CD4-positive, alpha-beta T cell (primary cell): ENCODE results near the gene RNASE1. TPM values are rescaled to one million over a fixed set of nuclear protein-coding genes. Genes with fewer than 3 reads are reported as not detected.
"Not testable (repeated sequence)": the region's sequence is repeated elsewhere in the genome, so short reads cannot be mapped to it uniquely, and the experiment has no call there.

ENCODE experiments used
- ATAC-seq: fragments of 200-7000 bp; cut with Tn5 transposase; one replicate; pipeline ENCODE4 v1.10.0; 2022; ENCODE audit warnings: mild to moderate bottlenecking; ENCODE audit not compliant: poor library complexity
- CTCF ChIA-PET: fragments of 350-600 bp; sonication (Branson Sonifier 250); formaldehyde crosslinking; loops from one replicate; lab custom pipeline; 2021; ENCODE audit warnings: antibody characterized with exemption, inconsistent platforms; lab: Charles Lee
- POLR2A ChIA-PET: fragments of 350-600 bp; sonication (Branson Sonifier 250); formaldehyde crosslinking; loops from one replicate; lab custom pipeline; 2021; ENCODE audit warnings: antibody characterized with exemption, inconsistent platforms; lab: Charles Lee
- DNase-seq, 14 experiments: peaks; one replicate each; pipeline ENCODE4 v3.0.0-alpha.2; 2013 to 2020; ENCODE audit warnings: mixed read lengths in 2 of 14
- H3K27ac ChIP-seq, 2 donors: one replicate each; pipeline versions ENCODE4 v1.5.1 to v1.7.0; 2013; ENCODE audit warnings: low read length in 2 of 2, low read depth in 1 of 2, mild to moderate bottlenecking in 1 of 2
- H3K27me3 ChIP-seq, 2 experiments: 1 replicate in 1 of 2; 2 replicates in 1 of 2; pipeline versions ENCODE4 v1.6.1 to v1.7.0; 2013; ENCODE audit warnings: low read length in 2 of 2, control low read depth in 1 of 2, mild to moderate bottlenecking in 1 of 2, moderate library complexity in 1 of 2; ENCODE audit not compliant: insufficient read depth in 2 of 2, control insufficient read depth in 1 of 2
- H3K36me3 ChIP-seq: one replicate; pipeline ENCODE4 v1.6.1; 2013; ENCODE audit warnings: low read length, control low read depth; ENCODE audit not compliant: insufficient read depth
- H3K4me1 ChIP-seq: one replicate; pipeline ENCODE4 v1.6.1; 2013; ENCODE audit warnings: low read length, control low read depth; ENCODE audit not compliant: insufficient read depth
- H3K4me3 ChIP-seq: one replicate; pipeline ENCODE4 v1.5.1; 2013; ENCODE audit warnings: mild to moderate bottlenecking, low read length, moderate library complexity
- H3K9me3 ChIP-seq, 2 experiments: 1 replicate in 1 of 2; 2 replicates in 1 of 2; pipeline versions ENCODE4 v1.6.1 to v1.7.0; 2013; ENCODE audit warnings: low read length in 2 of 2, mild to moderate bottlenecking in 2 of 2, control low read depth in 1 of 2, moderate library complexity in 1 of 2; ENCODE audit not compliant: control insufficient read depth in 1 of 2, insufficient read depth in 1 of 2
- H3K27ac Mint-ChIP-seq: one replicate; pipeline ENCODE4 v1.8.0; 2020; ENCODE audit warnings: mixed read lengths
- H3K27me3 Mint-ChIP-seq: one replicate; pipeline ENCODE4 v1.8.0; 2021; ENCODE audit warnings: mixed read lengths
- H3K36me3 Mint-ChIP-seq: one replicate; pipeline ENCODE4 v1.8.0; 2021; ENCODE audit warnings: low read depth, mixed read lengths
- H3K4me1 Mint-ChIP-seq: one replicate; pipeline ENCODE4 v1.8.0; 2021; ENCODE audit warnings: low read depth, mixed read lengths
- H3K4me3 Mint-ChIP-seq: one replicate; pipeline ENCODE4 v1.8.0; 2020; ENCODE audit warnings: mild to moderate bottlenecking, mixed read lengths
- H3K9me3 Mint-ChIP-seq: one replicate; pipeline ENCODE4 v1.8.0; 2020; ENCODE audit warnings: mixed read lengths
- CTCF ChIP-seq: fragments of 200-600 bp; IDR thresholded peaks from one replicate; pipeline ENCODE4 v1.8.0; 2022; ENCODE audit warnings: antibody characterized with exemption, mild to moderate bottlenecking
- intact Hi-C, 2 experiments: fragments of 100-400 bp; cut with DNase I in 1 of 2; cut with micrococcal nuclease in 1 of 2; formaldehyde crosslinking; loops; one replicate each; pipeline versions ENCODE4 v1.15.1 to v1.9.0; 2023 to 2025; cut with DNase I, micrococcal nuclease
- total RNA-seq, 174 experiments: library from RNA in 2 of 174; stranded (reverse) in 2 of 174; gene quantifications; one replicate each; pipeline ENCODE4 v1.2.3 and lab custom pipeline; 2021 to 2026

The RNASE1 gene
- total RNA-seq, 2 experiments from 2014 or later, result not detected

- CTCF ChIA-PET, result no interaction called here
- intact Hi-C loops, result no loop called here
- H3K27ac ChIP-seq, result no peak overlapping the region
- Mint-ChIP-seq H3K4me1 (no peaks in the 10 kb centered on the region), H3K9me3 (peaks cover 4% of the 10 kb centered on the region), H3K27ac (no peak overlapping the region), H3K4me3 (no peak overlapping the region), H3K36me3 (no peaks in the 10 kb centered on the region), H3K27me3 (peaks cover 5% of the 10 kb centered on the region)
- no peaks in the 10 kb centered on the region for H3K36me3 ChIP-seq
- no peak overlapping the region for H3K4me3 ChIP-seq
- POLR2A ChIA-PET, result no interaction called here
- no peak for TF ChIP-seq CTCF
- H3K9me3 ChIP-seq, result peaks cover 6 to 10% of the 10 kb centered on the region in 2 experiments
- no peaks in the 10 kb centered on the region for H3K4me1 ChIP-seq
- no peaks in the 10 kb centered on the region for H3K27me3 ChIP-seq
- ATAC-seq, result no peak
- DNase-seq, result no peak
These were observed 24.7 kb upstream of the RNASE1 start for GRCh38 chr14:20827326-20827725.

GRCh38 chr14:20826666-20827065 lies 24.0 kb upstream of the RNASE1 start:
- H3K36me3 Mint-ChIP-seq, result not testable (repeated sequence)

GRCh38 chr14:20823859-20824258 lies 21.2 kb upstream of the RNASE1 start:
- TF ChIP-seq CTCF, result no peak
- intact Hi-C loops, result no loop called here
- Mint-ChIP-seq H3K4me1 (no peaks in the 10 kb centered on the region), H3K4me3 (no peak overlapping the region), H3K9me3 (peaks cover 4% of the 10 kb centered on the region), H3K27me3 (peaks cover 5% of the 10 kb centered on the region), H3K36me3 (no peaks in the 10 kb centered on the region), H3K27ac (no peak overlapping the region)
- POLR2A ChIA-PET, result no interaction called here
- CTCF ChIA-PET, result no interaction called here
- no peak overlapping the region for H3K27ac ChIP-seq
- no peak overlapping the region for H3K4me3 ChIP-seq
- ATAC-seq (no peak), DNase-seq (no peak)
- H3K27me3 ChIP-seq, result peaks cover 0 to 3% of the 10 kb centered on the region in 2 experiments
- H3K36me3 ChIP-seq, result no peaks in the 10 kb centered on the region
- H3K4me1 ChIP-seq, result no peaks in the 10 kb centered on the region
- peaks cover 6 to 10% of the 10 kb centered on the region in 2 experiments for H3K9me3 ChIP-seq

More at GRCh38 chr14:20826666-20827065, 24.0 kb upstream of the RNASE1 start:
- H3K4me1 Mint-ChIP-seq, H3K27ac ChIP-seq, H3K4me1 ChIP-seq, H3K4me3 Mint-ChIP-seq, DNase-seq, CTCF ChIA-PET, H3K27me3 ChIP-seq, H3K27ac Mint-ChIP-seq, intact Hi-C loops, POLR2A ChIA-PET, H3K36me3 ChIP-seq, H3K4me3 ChIP-seq, H3K27me3 Mint-ChIP-seq, H3K9me3 Mint-ChIP-seq, ATAC-seq: not testable (repeated sequence)
- H3K9me3 ChIP-seq, result peaks cover 6 to 10% of the 10 kb centered on the region in 2 experiments

- H3K27me3 ChIP-seq, H3K4me3 Mint-ChIP-seq, intact Hi-C loops, H3K9me3 ChIP-seq, H3K27ac ChIP-seq, H3K36me3 Mint-ChIP-seq, H3K27ac Mint-ChIP-seq, H3K36me3 ChIP-seq, H3K27me3 Mint-ChIP-seq, H3K9me3 Mint-ChIP-seq, CTCF ChIA-PET, ATAC-seq, H3K4me3 ChIP-seq, H3K4me1 Mint-ChIP-seq, POLR2A ChIA-PET, H3K4me1 ChIP-seq: not testable (repeated sequence)
- DNase-seq, result peak in 2 of 14 experiments; percentile 11 to 49
These were observed 19.0 kb upstream of the RNASE1 start for GRCh38 chr14:20821521-20822108.
